NCI-H2227 (cell line): Measurements from ENCODE around the gene ZFYVE9.
"Not testable (repeated sequence)": the region's sequence is repeated elsewhere in the genome, so short reads cannot be mapped to it uniquely, and the experiment has no call there.

ENCODE experiments used
- DNase-seq: peaks from one replicate; lab custom pipeline; 2025; ENCODE audit not compliant: unreplicated experiment; lab: John Stamatoyannopoulos, UW

The ZFYVE9 gene

GRCh38 chr1:52141513-52142219 is at the start of gene ZFYVE9:
TSS of gene ZFYVE9 (plus strand) at chr1:52142089. CDS start at chr1:52233207, 91,118 bp downstream.
- peak; percentile 91 for DNase-seq

GRCh38 chr1:52094300-52094699 is 47.6 kb upstream of the ZFYVE9 start:
- not testable (repeated sequence) for DNase-seq

- no peak for DNase-seq
Observed at GRCh38 chr1:52096216-52096615, 45.7 kb upstream of the ZFYVE9 start.

- DNase-seq: peak; percentile 75
Observed at GRCh38 chr1:52098139-52098871, 43.6 kb upstream of the ZFYVE9 start.

- no peak for DNase-seq
Observed at GRCh38 chr1:52102336-52103013, 39.4 kb upstream of the ZFYVE9 start.

- DNase-seq: no peak
Observed at GRCh38 chr1:52111492-52111891, 30.4 kb upstream of the ZFYVE9 start.

GRCh38 chr1:52112489-52112888 is 29.4 kb upstream of the ZFYVE9 start:
- DNase-seq: no peak

- no peak for DNase-seq
Observed at GRCh38 chr1:52119301-52120079, 22.4 kb upstream of the ZFYVE9 start.

- no peak for DNase-seq
Observed at GRCh38 chr1:52122384-52122783, 19.5 kb upstream of the ZFYVE9 start.

- DNase-seq: no peak
Observed at GRCh38 chr1:52123622-52124021, 18.3 kb upstream of the ZFYVE9 start.

- DNase-seq: no peak
Observed at GRCh38 chr1:52125736-52126359, 16.0 kb upstream of the ZFYVE9 start.

GRCh38 chr1:52127181-52128180 is 14.4 kb upstream of the ZFYVE9 start:
- DNase-seq: peak; percentile 83

- DNase-seq: peak; percentile 16
Observed at GRCh38 chr1:52139817-52140540, 1.9 kb upstream of the ZFYVE9 start.

GRCh38 chr1:52140633-52141512 is 1.0 kb upstream of the ZFYVE9 start:
- no peak for DNase-seq

GRCh38 chr1:52142220-52143183 is 613 bp downstream of the ZFYVE9 start:
- peak; percentile 66 for DNase-seq

GRCh38 chr1:52145137-52145536 is 3.2 kb downstream of the ZFYVE9 start:
- DNase-seq: no peak

GRCh38 chr1:52150445-52150844 is 8.6 kb downstream of the ZFYVE9 start:
- DNase-seq: not testable (repeated sequence)
